Common myeloid progenitor, CD34-positive (primary cell): Measurements from ENCODE around the gene TOP2B.

Source experiments
- CTCF ChIA-PET: fragments of 350-600 bp; sonication (Branson Sonifier 250); formaldehyde crosslinking; loops from one replicate; lab custom pipeline; 2021; ENCODE audit warnings: antibody characterized with exemption; lab: Charles Lee
- POLR2A ChIA-PET: fragments of 350-600 bp; sonication (Branson Sonifier 250); formaldehyde crosslinking; loops from one replicate; lab custom pipeline; 2021; ENCODE audit warnings: antibody characterized with exemption; lab: Charles Lee
- DNase-seq, 3 donors: peaks; one replicate each; pipeline versions ENCODE4 v3.0.0 to v3.0.0-alpha.2; 2013
- H3K27ac ChIP-seq, 2 experiments: 1 replicate in 1 of 2; 2 replicates in 1 of 2; pipeline ENCODE4 v1.7.0; 2013; ENCODE audit warnings: inconsistent platforms in 2 of 2, low read length in 2 of 2, mild to moderate bottlenecking in 2 of 2, low read depth in 1 of 2, moderate library complexity in 1 of 2; ENCODE audit not compliant: severe bottlenecking in 2 of 2, insufficient read depth in 1 of 2, poor library complexity in 1 of 2
- H3K27me3 ChIP-seq, 5 experiments: replicated peaks in 2 of 5; 1 replicate in 3 of 5; 2 replicates in 2 of 5; pipeline versions ENCODE4 v1.6.1 to v1.7.0; 2013; ENCODE audit warnings: low read length in 4 of 5, mild to moderate bottlenecking in 2 of 5, moderate library complexity in 2 of 5, inconsistent platforms in 1 of 5; ENCODE audit not compliant: insufficient read depth in 5 of 5, control insufficient read depth in 4 of 5
- H3K36me3 ChIP-seq, 4 experiments: 1 replicate in 2 of 4; 2 replicates in 2 of 4; pipeline versions ENCODE4 v1.6.1 to v1.7.0; 2013; ENCODE audit warnings: low read length in 3 of 4, control low read depth in 1 of 4, mild to moderate bottlenecking in 1 of 4; ENCODE audit not compliant: control insufficient read depth in 4 of 4, insufficient read depth in 4 of 4
- H3K4me1 ChIP-seq, 4 experiments: 1 replicate in 3 of 4; 2 replicates in 1 of 4; pipeline versions ENCODE4 v1.6.1 to v1.7.1; 2013; ENCODE audit warnings: low read length in 3 of 4, mild to moderate bottlenecking in 3 of 4, control low read depth in 1 of 4, inconsistent platforms in 1 of 4, moderate library complexity in 1 of 4; ENCODE audit not compliant: control insufficient read depth in 4 of 4, insufficient read depth in 4 of 4; ENCODE audit errors: control extremely low read depth in 1 of 4
- H3K4me3 ChIP-seq, 7 experiments: 1 replicate in 4 of 7; 2 replicates in 3 of 7; pipeline versions ENCODE4 v1.5.1 to v1.7.0; 2013; ENCODE audit warnings: mild to moderate bottlenecking in 7 of 7, low read length in 6 of 7, moderate library complexity in 6 of 7, inconsistent platforms in 2 of 7, low read depth in 2 of 7, control low read depth in 1 of 7; ENCODE audit not compliant: insufficient read depth in 4 of 7, control insufficient read depth in 1 of 7; ENCODE audit errors: extremely low read depth in 1 of 7
- H3K9me3 ChIP-seq, 5 experiments: 1 replicate in 4 of 5; 2 replicates in 1 of 5; pipeline versions ENCODE4 v1.6.1 to v1.7.1; 2013; ENCODE audit warnings: low read length in 4 of 5, mild to moderate bottlenecking in 2 of 5, inconsistent platforms in 1 of 5, low read depth in 1 of 5, moderate library complexity in 1 of 5; ENCODE audit not compliant: control insufficient read depth in 4 of 5, insufficient read depth in 2 of 5; ENCODE audit errors: control extremely low read depth in 1 of 5
- WGBS: methylation state at CpG from one replicate; pipeline ENCODE4 v1.1.5; 2013; ENCODE audit not compliant: insufficient coverage; 5-methylcytosine and 5-hydroxymethylcytosine counted together

Gene TOP2B

DNA sequence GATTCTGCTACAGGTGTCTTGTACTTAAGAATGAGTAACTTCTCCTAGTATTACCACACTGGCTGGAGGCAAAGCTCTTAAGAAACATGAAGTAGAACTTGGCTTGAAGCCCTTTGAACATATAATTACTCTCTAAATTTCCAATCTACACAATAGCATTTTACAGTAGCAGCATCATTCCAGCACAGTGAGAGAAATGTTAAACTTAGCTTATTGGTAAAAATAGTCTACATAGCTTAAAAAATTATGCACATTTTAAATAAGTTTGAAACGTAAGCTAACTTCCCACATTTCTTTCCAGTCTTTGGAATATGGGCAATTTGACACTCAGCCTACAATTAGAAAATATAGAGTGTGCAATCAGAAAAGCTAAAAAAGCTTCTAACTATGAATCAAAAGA lies 32.8 kb upstream of the TOP2B start:
- DNase-seq = peak in 1 of 3 donors; percentile 8
- H3K27me3 ChIP-seq = peaks cover 0 to 4% (median 0%) of the 10 kb centered on the region in 5 experiments
- no peak overlapping the region for H3K4me3 ChIP-seq
- CTCF ChIA-PET = interaction anchor here (0.9 kb wide), 1 partner anchor 16 kb away, joined by 3 read pairs; no protein-coding TSS in a partner anchor
- peaks cover 0 to 12% (median 1%) of the 10 kb centered on the region in 4 experiments for H3K4me1 ChIP-seq
- H3K27ac ChIP-seq = no peak overlapping the region
- POLR2A ChIA-PET = interaction anchor here (1.0 kb wide), 1 partner anchor 29 kb away, joined by 4 read pairs; no protein-coding TSS in a partner anchor
- peaks cover 0 to 3% (median 0%) of the 10 kb centered on the region in 5 experiments for H3K9me3 ChIP-seq
- WGBS = no CpG with 5 or more reads among the region's 1 CpG
- no peaks in the 10 kb centered on the region for H3K36me3 ChIP-seq

DNA sequence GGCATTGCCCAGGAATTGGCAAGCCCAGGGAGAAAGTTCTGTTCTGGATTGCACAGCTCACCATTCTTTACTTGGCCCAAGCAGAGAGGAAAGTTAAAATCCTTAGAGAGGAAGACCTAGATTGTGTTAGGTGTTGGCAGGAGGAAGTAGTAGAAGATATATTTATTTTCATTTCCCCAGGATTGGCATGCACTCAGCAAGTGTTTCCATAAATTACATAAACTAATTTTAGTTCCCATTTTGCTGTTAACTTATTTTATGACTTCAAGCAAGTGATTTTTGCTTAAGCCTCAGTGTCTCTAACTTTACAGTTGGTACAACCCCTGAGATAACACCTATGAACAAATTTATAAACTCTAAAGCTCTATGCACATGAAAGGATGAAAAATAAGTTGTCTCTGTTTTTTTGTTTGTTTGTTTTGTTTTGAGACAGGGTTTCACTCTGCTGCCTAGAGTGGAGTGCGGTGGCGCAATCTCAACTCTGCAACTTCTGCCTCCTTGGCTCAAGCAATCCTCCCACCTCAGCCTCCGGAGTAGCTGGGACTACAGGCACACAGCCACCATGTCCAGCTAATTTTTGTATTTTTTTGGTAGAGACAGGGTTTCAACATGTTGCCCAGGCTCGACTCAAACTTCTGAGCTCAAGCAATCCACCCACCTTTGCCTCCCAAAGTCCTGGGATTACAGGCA lies 31.2 kb upstream of the TOP2B start:
- 78% methylated on average over 1 of the region's 4 CpGs for WGBS
- Histone ChIP-seq H3K4me1 (peaks cover 0 to 12% (median 1%) of the 10 kb centered on the region in 4 experiments), H3K4me3 (no peak overlapping the region), H3K27ac (no peak overlapping the region), H3K27me3 (peaks cover 0 to 4% (median 0%) of the 10 kb centered on the region in 5 experiments), H3K36me3 (no peaks in the 10 kb centered on the region), H3K9me3 (peaks cover 0 to 3% (median 0%) of the 10 kb centered on the region in 5 experiments)
- DNase-seq = peak in 2 of 3 donors; percentile 5 to 10
- ChIA-PET CTCF (interaction anchor here (1.4 kb wide), 1 partner anchor 11 kb away, joined by 4 read pairs; no protein-coding TSS in a partner anchor), POLR2A (no interaction called here)

GRCh38 chr3:25693238-25693637 lies 28.5 kb upstream of the TOP2B start:
- H3K4me3 ChIP-seq = no peak overlapping the region
- no CpG with 5 or more reads among the region's 3 CpGs for WGBS
- POLR2A ChIA-PET = no interaction called here

DNA sequence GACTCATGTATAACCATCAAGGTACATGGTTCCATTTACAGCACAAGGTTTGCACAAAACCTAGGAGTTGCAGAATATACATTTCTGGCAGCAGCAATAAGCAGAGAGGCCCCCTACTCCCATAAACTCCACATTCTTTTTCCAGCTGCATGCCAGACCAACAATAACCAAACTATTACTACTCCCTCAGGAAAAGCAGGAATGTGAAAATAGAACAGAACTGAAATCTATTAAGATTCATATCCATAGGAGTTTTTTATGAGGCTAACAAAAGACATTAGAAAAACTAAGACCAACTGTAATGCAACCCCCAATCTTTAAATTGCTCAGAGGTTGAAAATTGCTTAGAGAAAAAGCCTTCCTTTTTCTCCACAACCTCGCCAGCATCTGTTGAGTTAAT lies 27.6 kb upstream of the TOP2B start:
- no peak overlapping the region for H3K27ac ChIP-seq
- no peak overlapping the region for H3K4me3 ChIP-seq
- peaks cover 0 to 3% (median 0%) of the 10 kb centered on the region in 5 experiments for H3K9me3 ChIP-seq
- peaks cover 0 to 4% (median 0%) of the 10 kb centered on the region in 5 experiments for H3K27me3 ChIP-seq
- no peaks in the 10 kb centered on the region for H3K36me3 ChIP-seq
- POLR2A ChIA-PET = no interaction called here
- DNase-seq = no peak
- CTCF ChIA-PET = no interaction called here
- peaks cover 0 to 12% (median 4%) of the 10 kb centered on the region in 4 experiments for H3K4me1 ChIP-seq
- no CpG with 5 or more reads among the region's 1 CpG for WGBS

More at GRCh38 chr3:25693238-25693637, 28.5 kb upstream of the TOP2B start:
- Histone ChIP-seq H3K36me3 (no peaks in the 10 kb centered on the region), H3K27ac (no peak overlapping the region), H3K9me3 (peaks cover 0 to 3% (median 0%) of the 10 kb centered on the region in 5 experiments), H3K4me1 (peaks cover 0 to 15% (median 4%) of the 10 kb centered on the region in 4 experiments), H3K27me3 (peaks cover 0 to 4% (median 0%) of the 10 kb centered on the region in 5 experiments)
- CTCF ChIA-PET = no interaction called here
- no peak for DNase-seq

DNA sequence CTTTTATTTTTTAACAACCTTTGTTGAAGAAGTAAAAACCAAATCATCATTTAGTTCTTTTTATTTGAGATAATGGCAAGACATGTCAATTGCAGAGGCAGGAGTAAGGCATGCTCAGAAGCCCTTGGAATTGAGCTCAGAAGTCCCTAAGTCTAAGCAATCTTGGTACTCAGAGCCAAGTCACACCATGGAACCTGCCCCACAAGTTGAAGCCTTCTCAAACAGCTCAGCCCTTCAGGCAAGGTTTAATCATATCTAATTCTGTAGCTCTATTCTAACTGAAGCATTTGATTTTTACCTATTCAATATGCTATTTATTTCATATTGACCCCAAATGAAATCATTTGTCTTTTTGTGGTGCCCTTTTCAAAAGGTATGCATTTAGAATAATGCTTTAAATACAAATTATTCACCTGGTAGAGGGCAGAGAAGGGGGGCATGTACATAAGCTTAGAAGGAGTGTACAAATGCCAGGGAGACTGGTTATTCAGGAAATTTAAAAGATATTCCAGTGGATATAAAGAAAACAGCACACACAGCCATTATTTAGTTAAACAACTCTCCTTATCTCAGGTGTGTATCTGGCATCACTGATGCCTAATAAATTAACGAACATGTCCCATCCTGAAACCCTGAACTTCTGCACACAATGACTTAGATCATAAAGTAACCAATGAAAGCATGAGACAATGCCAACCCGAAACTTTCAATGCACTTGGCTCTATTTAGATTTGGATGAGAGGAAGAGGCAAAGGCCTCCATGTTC lies 26.2 kb upstream of the TOP2B start:
- no peaks in the 10 kb centered on the region for H3K36me3 ChIP-seq
- 100% methylated on average over 2 of the region's 2 CpGs for WGBS
- H3K27ac ChIP-seq = no peak overlapping the region
- ChIA-PET POLR2A (no interaction called here), CTCF (no interaction called here)
- H3K9me3 ChIP-seq = peaks cover 0 to 3% (median 0%) of the 10 kb centered on the region in 5 experiments
- H3K4me1 ChIP-seq = peaks cover 0 to 5% (median 4%) of the 10 kb centered on the region in 4 experiments
- no peak for DNase-seq
- no peak overlapping the region for H3K4me3 ChIP-seq
- H3K27me3 ChIP-seq = peaks cover 0 to 2% (median 0%) of the 10 kb centered on the region in 5 experiments

DNA sequence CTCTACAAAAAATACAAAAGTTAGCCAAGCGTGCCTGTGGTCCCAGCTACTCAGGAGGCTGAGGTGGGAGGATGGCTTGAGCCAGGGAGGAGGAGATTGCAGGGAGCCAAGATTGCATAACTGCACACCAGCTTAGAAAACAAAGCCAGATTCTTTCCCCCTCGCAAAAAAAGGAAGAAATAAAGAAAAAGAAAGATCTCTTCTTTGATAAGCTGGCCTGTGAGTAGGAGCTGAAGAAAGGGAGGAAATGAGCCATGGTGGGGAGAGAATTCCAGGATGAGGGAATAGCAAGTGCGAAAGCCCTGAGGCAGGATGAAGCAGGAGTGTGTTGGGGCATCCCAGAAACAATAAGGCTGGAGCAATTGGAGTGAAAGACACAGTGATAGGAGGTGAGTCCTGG lies 24.5 kb upstream of the TOP2B start:
- Histone ChIP-seq H3K4me3 (no peak overlapping the region), H3K27me3 (peaks cover 0 to 2% (median 0%) of the 10 kb centered on the region in 5 experiments), H3K4me1 (peaks cover 0 to 5% (median 2%) of the 10 kb centered on the region in 4 experiments), H3K9me3 (peaks cover 0 to 3% (median 0%) of the 10 kb centered on the region in 5 experiments), H3K27ac (no peak overlapping the region), H3K36me3 (no peaks in the 10 kb centered on the region)
- POLR2A ChIA-PET = no interaction called here
- 92% methylated on average over 1 of the region's 3 CpGs for WGBS
- CTCF ChIA-PET = interaction anchor here (0.9 kb wide), 2 partner anchors 16 to 88 kb away, joined by 3 read pairs; no protein-coding TSS in a partner anchor
- no peak for DNase-seq
